ENCODE data around the gene RETREG1.

DNA sequence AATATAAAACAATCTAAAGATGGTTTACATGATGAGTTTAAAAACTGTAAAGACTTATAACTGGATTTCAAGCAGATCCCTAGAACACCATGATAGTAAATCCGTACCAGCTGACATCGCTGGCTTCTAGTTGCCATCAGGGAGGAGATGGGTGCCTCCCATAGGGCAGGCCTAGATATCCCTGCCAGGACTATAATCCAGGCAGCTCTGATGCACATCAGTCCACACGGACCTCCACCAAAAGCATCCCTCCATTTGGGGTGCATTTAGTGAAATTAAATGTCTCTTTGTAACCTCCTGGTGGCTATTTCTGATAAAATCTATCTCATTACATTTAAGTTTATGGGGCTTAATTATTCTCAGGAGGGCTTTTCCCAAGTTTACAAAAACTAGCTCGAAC, 45.8 kb downstream of the RETREG1 start:
- TF ChIP-seq POLR2A (IDR thresholded peaks at IDR 0.05), result no peak
- no peak for TF ChIP-seq CTCF (IDR thresholded peaks at IDR 0.05)
